Nephron (organoid): ENCODE measurements around the gene AREG.

Source experiments
- H3K27ac Mint-ChIP-seq, 3 experiments: 2 replicates each; pipeline ENCODE4 v1.8.0; 2020; ENCODE audit warnings: mixed read lengths in 3 of 3, mild to moderate bottlenecking in 2 of 3, moderate library complexity in 1 of 3
- H3K27me3 Mint-ChIP-seq: 2 replicates; pipeline ENCODE4 v1.8.0; 2021; ENCODE audit warnings: low read depth, mild to moderate bottlenecking, moderate library complexity, mixed read lengths
- H3K36me3 Mint-ChIP-seq: 2 replicates; pipeline ENCODE4 v1.8.0; 2020; ENCODE audit warnings: low read depth, mixed read lengths
- H3K4me1 Mint-ChIP-seq: 2 replicates; pipeline ENCODE4 v1.8.0; 2020; ENCODE audit warnings: mixed read lengths
- H3K4me3 Mint-ChIP-seq, 3 experiments: 2 replicates each; pipeline ENCODE4 v1.8.0; 2020; ENCODE audit warnings: mild to moderate bottlenecking in 3 of 3, mixed read lengths in 3 of 3, moderate library complexity in 2 of 3
- H3K9me3 Mint-ChIP-seq: 2 replicates; pipeline ENCODE4 v1.8.0; 2020; ENCODE audit warnings: mixed read lengths
- CTCF ChIP-seq, 3 experiments: fragments of 200-600 bp; sonication (generic); IDR thresholded peaks; one replicate each; pipeline ENCODE4 v1.5.0; 2021; ENCODE audit warnings: antibody characterized with exemption in 3 of 3; ENCODE audit not compliant: unreplicated experiment in 3 of 3

Gene AREG

GRCh38 chr4:74456849-74457395 is 12.0 kb downstream of the AREG start:
- H3K4me1 Mint-ChIP-seq: no peaks in the 10 kb centered on the region
- H3K36me3 Mint-ChIP-seq: no peaks in the 10 kb centered on the region
- peaks cover 4% of the 10 kb centered on the region for H3K9me3 Mint-ChIP-seq
- no peaks in the 10 kb centered on the region for H3K27me3 Mint-ChIP-seq
- TF ChIP-seq CTCF (IDR thresholded peaks at IDR 0.05; ENCODE audit: unreplicated experiment in 3 of 3): no peak
- H3K4me3 Mint-ChIP-seq: no peak overlapping the region
- H3K27ac Mint-ChIP-seq: no peak overlapping the region

GRCh38 chr4:74460833-74461232 is 15.9 kb downstream of the AREG start:
- no peak for TF ChIP-seq CTCF (IDR thresholded peaks at IDR 0.05; ENCODE audit: unreplicated experiment in 3 of 3)
- H3K4me1 Mint-ChIP-seq: no peaks in the 10 kb centered on the region
- H3K27me3 Mint-ChIP-seq: no peaks in the 10 kb centered on the region
- no peak overlapping the region for H3K4me3 Mint-ChIP-seq
- H3K27ac Mint-ChIP-seq: no peak overlapping the region
- peaks cover 4% of the 10 kb centered on the region for H3K9me3 Mint-ChIP-seq
- no peaks in the 10 kb centered on the region for H3K36me3 Mint-ChIP-seq

GRCh38 chr4:74463123-74463522 is 18.2 kb downstream of the AREG start:
- no peak for TF ChIP-seq CTCF (IDR thresholded peaks at IDR 0.05; ENCODE audit: unreplicated experiment in 3 of 3)
- Mint-ChIP-seq H3K4me1 (no peaks in the 10 kb centered on the region), H3K36me3 (no peaks in the 10 kb centered on the region), H3K9me3 (peaks cover 4% of the 10 kb centered on the region), H3K4me3 (no peak overlapping the region), H3K27ac (no peak overlapping the region), H3K27me3 (no peaks in the 10 kb centered on the region)

GRCh38 chr4:74464291-74464690 is 19.4 kb downstream of the AREG start:
- Mint-ChIP-seq H3K4me1 (no peaks in the 10 kb centered on the region), H3K4me3 (no peak overlapping the region), H3K27me3 (no peaks in the 10 kb centered on the region), H3K27ac (no peak overlapping the region), H3K36me3 (no peaks in the 10 kb centered on the region), H3K9me3 (peaks cover 4% of the 10 kb centered on the region)
- no peak for TF ChIP-seq CTCF (IDR thresholded peaks at IDR 0.05; ENCODE audit: unreplicated experiment in 3 of 3)

- H3K4me3 Mint-ChIP-seq: no peak overlapping the region
- H3K9me3 Mint-ChIP-seq: no peaks in the 10 kb centered on the region
- TF ChIP-seq CTCF (IDR thresholded peaks at IDR 0.05; ENCODE audit: unreplicated experiment in 3 of 3): no peak
- H3K4me1 Mint-ChIP-seq: no peaks in the 10 kb centered on the region
- no peaks in the 10 kb centered on the region for H3K27me3 Mint-ChIP-seq
- no peak overlapping the region for H3K27ac Mint-ChIP-seq
- no peaks in the 10 kb centered on the region for H3K36me3 Mint-ChIP-seq
These were observed 21.3 kb downstream of the AREG start for GRCh38 chr4:74466242-74466641.

GRCh38 chr4:74471264-74471663 is 26.3 kb downstream of the AREG start:
- Mint-ChIP-seq H3K4me1 (peaks cover 8% of the 10 kb centered on the region), H3K27me3 (no peaks in the 10 kb centered on the region), H3K4me3 (no peak overlapping the region), H3K27ac (no peak overlapping the region), H3K9me3 (no peaks in the 10 kb centered on the region), H3K36me3 (no peaks in the 10 kb centered on the region)
- TF ChIP-seq CTCF (IDR thresholded peaks at IDR 0.05; ENCODE audit: unreplicated experiment in 3 of 3): no peak
